Astrocyte (in vitro differentiated cells and primary cell): ENCODE results near the gene UBAC1. TPM values are rescaled to one million over a fixed set of nuclear protein-coding genes. Genes with fewer than 3 reads are reported as not detected.

Experiments
- DNase-seq: peaks from one replicate; pipeline ENCODE4 v3.0.0-alpha.2; 2010; ENCODE audit warnings: low read depth
- FAIRE-seq: peaks from 2 replicates; lab custom pipeline; 2011; peaks lifted over from hg19 to GRCh38; lab: Jason Lieb, UNC
- H2AFZ ChIP-seq: 2 replicates; pipeline ENCODE4 v1.6.0; 2012; ENCODE audit warnings: low read depth, low read length, inconsistent platforms
- H3K27ac ChIP-seq: 2 replicates; pipeline ENCODE4 v1.5.1; 2011; ENCODE audit warnings: low read depth, low read length, inconsistent platforms
- H3K27me3 ChIP-seq: 2 replicates; pipeline ENCODE4 v1.6.0; 2011; ENCODE audit warnings: low read length, inconsistent platforms; ENCODE audit not compliant: insufficient read depth
- H3K36me3 ChIP-seq: 2 replicates; pipeline ENCODE4 v1.5.1; 2011; ENCODE audit warnings: low read length, inconsistent platforms; ENCODE audit not compliant: insufficient read depth
- H3K4me1 ChIP-seq: 2 replicates; pipeline ENCODE4 v1.5.1; 2011; ENCODE audit warnings: low read length, inconsistent platforms; ENCODE audit not compliant: insufficient read depth
- H3K4me2 ChIP-seq: 2 replicates; pipeline ENCODE4 v1.6.0; 2012; ENCODE audit warnings: low read length, inconsistent platforms
- H3K4me3 ChIP-seq: 2 replicates; pipeline ENCODE4 v1.5.1; 2011; ENCODE audit warnings: low read depth, mild to moderate bottlenecking, low read length, inconsistent platforms; ENCODE audit not compliant: insufficient read depth
- H3K79me2 ChIP-seq: 2 replicates; pipeline ENCODE4 v1.6.0; 2012; ENCODE audit warnings: mild to moderate bottlenecking, low read length, inconsistent platforms; ENCODE audit not compliant: insufficient read depth
- H3K9ac ChIP-seq: 2 replicates; pipeline ENCODE4 v1.6.0; 2012; ENCODE audit warnings: mild to moderate bottlenecking, low read length, inconsistent platforms
- H3K9me3 ChIP-seq: 2 replicates; pipeline ENCODE4 v1.5.1; 2012; ENCODE audit warnings: low read depth, mild to moderate bottlenecking, low read length, inconsistent platforms; ENCODE audit not compliant: insufficient read depth
- H4K20me1 ChIP-seq: 2 replicates; pipeline ENCODE4 v1.6.0; 2012; ENCODE audit warnings: low read length, inconsistent platforms; ENCODE audit not compliant: insufficient read depth
- H3K27ac Mint-ChIP-seq: one replicate; pipeline ENCODE4 v1.8.0; 2021; ENCODE audit warnings: mild to moderate bottlenecking, mixed read lengths; ENCODE audit not compliant: unreplicated experiment
- H3K27me3 Mint-ChIP-seq: one replicate; pipeline ENCODE4 v1.8.0; 2021; ENCODE audit warnings: low read depth, mixed read lengths; ENCODE audit not compliant: unreplicated experiment
- H3K36me3 Mint-ChIP-seq: one replicate; pipeline ENCODE4 v1.8.0; 2021; ENCODE audit warnings: low read depth, mixed read lengths; ENCODE audit not compliant: unreplicated experiment
- H3K4me1 Mint-ChIP-seq: one replicate; pipeline ENCODE4 v1.8.0; 2021; ENCODE audit warnings: low read depth, mixed read lengths; ENCODE audit not compliant: unreplicated experiment
- H3K4me3 Mint-ChIP-seq: one replicate; pipeline ENCODE4 v1.8.0; 2021; ENCODE audit warnings: mild to moderate bottlenecking, moderate library complexity, mixed read lengths; ENCODE audit not compliant: unreplicated experiment
- H3K9me3 Mint-ChIP-seq: one replicate; pipeline ENCODE4 v1.8.0; 2021; ENCODE audit warnings: mild to moderate bottlenecking, mixed read lengths; ENCODE audit not compliant: unreplicated experiment
- EZH2 ChIP-seq: IDR thresholded peaks from 2 replicates; pipeline ENCODE4 v1.6.1; 2012; ENCODE audit warnings: mild to moderate bottlenecking, low read length, inconsistent platforms; ENCODE audit not compliant: insufficient read depth
- total RNA-seq: library from RNA; stranded (reverse); gene quantifications from 2 replicates; pipeline ENCODE4 v1.2.1, GENCODE V29; 2021
- TF ChIP-seq, protein P1 (sequence below): IDR thresholded peaks from 2 replicates; pipeline ENCODE4 v1.5.1; 2011; ENCODE audit warnings: low read depth, mild to moderate bottlenecking, inconsistent platforms, low read length, moderate library complexity; ENCODE audit not compliant: insufficient read depth

The UBAC1 gene
- total RNA-seq, 1 donor from 2014 or later: 31.8 TPM

DNA sequence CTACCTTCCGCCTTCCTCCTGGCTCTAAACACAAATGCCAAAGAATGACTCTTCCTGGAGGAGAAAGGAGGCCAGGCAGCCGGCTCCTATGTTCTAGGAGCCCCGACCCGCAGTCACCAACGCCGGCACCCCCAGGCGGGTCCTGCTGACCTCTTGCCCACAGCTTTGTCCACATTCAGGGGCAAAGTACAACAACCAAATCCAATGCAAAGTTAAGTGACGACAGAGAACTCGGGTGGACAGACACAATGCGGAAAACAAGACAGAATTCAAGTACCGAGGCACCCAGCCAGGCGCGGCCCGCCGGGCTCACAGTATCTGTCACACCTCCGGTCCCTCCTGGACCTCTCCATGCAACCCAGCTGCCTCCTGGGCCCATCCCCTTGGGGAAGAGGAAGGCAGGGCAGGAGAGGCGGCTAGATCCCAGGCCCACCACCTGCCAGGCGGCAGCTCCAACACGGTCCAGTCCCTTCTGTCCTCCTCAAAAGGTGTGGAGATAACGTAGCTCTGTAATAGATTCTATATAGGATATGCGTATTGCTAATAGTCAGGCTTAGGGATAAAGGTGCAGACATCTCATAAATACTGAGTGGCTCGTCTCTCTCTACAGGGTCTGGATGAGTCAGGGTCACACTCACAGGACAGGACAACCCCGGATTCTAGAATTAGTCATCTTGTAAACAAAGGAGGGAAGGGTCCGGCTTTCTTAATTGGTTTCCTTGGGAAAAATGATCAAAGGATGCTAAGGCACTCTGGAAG, 46.9 kb upstream of the UBAC1 start:
- H3K27ac Mint-ChIP-seq: peak overlapping the region; percentile 77
- H3K9ac ChIP-seq: peak overlapping the region; percentile 38
- no peak for FAIRE-seq
- H3K4me3 ChIP-seq: no peak overlapping the region
- H3K36me3 ChIP-seq: no peaks in the 10 kb centered on the region
- H3K4me3 Mint-ChIP-seq: peak overlapping the region; percentile 66
- no peak overlapping the region for H2AFZ ChIP-seq
- no peaks in the 10 kb centered on the region for H3K27me3 ChIP-seq
- H3K4me1 Mint-ChIP-seq: peaks cover 21% of the 10 kb centered on the region
- H3K4me2 ChIP-seq: peak overlapping the region; percentile 36
- peak; percentile 75 for DNase-seq
- peaks cover 9% of the 10 kb centered on the region for H3K36me3 Mint-ChIP-seq
- H3K27ac ChIP-seq: no peak overlapping the region
- H3K9me3 Mint-ChIP-seq: no peaks in the 10 kb centered on the region
- H3K79me2 ChIP-seq: no peaks in the 10 kb centered on the region
- H3K4me1 ChIP-seq: peaks cover 23% of the 10 kb centered on the region
- H4K20me1 ChIP-seq: peaks cover 64% of the 10 kb centered on the region
- H3K9me3 ChIP-seq: no peaks in the 10 kb centered on the region
- no peaks in the 10 kb centered on the region for H3K27me3 Mint-ChIP-seq
- TF ChIP-seq, protein P1, sequence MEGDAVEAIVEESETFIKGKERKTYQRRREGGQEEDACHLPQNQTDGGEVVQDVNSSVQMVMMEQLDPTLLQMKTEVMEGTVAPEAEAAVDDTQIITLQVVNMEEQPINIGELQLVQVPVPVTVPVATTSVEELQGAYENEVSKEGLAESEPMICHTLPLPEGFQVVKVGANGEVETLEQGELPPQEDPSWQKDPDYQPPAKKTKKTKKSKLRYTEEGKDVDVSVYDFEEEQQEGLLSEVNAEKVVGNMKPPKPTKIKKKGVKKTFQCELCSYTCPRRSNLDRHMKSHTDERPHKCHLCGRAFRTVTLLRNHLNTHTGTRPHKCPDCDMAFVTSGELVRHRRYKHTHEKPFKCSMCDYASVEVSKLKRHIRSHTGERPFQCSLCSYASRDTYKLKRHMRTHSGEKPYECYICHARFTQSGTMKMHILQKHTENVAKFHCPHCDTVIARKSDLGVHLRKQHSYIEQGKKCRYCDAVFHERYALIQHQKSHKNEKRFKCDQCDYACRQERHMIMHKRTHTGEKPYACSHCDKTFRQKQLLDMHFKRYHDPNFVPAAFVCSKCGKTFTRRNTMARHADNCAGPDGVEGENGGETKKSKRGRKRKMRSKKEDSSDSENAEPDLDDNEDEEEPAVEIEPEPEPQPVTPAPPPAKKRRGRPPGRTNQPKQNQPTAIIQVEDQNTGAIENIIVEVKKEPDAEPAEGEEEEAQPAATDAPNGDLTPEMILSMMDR: no peak
- TF ChIP-seq EZH2: no peak

DNA sequence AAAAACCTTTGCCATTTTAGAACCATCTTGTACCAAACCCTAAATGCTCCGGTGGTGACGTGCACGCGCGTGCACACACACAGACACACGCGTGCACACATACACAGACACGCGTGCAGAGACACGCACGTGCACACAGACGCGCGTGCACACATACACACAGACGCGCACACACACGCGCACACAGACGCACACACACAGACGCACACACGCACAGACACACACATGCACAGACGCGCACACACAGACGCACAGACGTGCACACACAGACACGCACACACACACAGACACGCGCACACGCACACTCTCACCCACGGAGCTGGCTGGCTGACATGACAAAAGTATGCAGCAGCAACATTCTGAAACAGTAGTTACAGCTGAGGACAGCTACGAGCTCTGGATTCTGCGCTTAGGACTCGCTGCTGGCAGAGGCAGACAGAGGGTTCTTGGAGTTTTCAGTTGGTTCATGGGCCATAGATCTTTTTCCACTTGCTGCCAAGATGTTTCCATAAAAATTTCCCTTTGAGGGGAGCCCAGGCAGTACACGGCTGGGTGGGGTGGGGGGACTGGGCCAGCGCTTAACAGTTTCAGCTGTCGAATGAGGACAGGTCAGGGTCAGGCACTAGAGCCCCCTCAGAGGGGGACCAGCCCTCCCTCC, 46.2 kb upstream of the UBAC1 start:
- Histone ChIP-seq H3K4me1 (peaks cover 22% of the 10 kb centered on the region), H3K27me3 (no peaks in the 10 kb centered on the region), H3K4me3 (no peak overlapping the region), H3K79me2 (no peaks in the 10 kb centered on the region), H3K9me3 (no peaks in the 10 kb centered on the region), H3K4me2 (no peak overlapping the region), H4K20me1 (peaks cover 69% of the 10 kb centered on the region), H3K36me3 (no peaks in the 10 kb centered on the region), H3K9ac (peak overlapping the region; percentile 38), H3K27ac (no peak overlapping the region), H2AFZ (no peak overlapping the region)
- H3K9me3 Mint-ChIP-seq: no peaks in the 10 kb centered on the region
- no peaks in the 10 kb centered on the region for H3K27me3 Mint-ChIP-seq
- H3K36me3 Mint-ChIP-seq: peaks cover 9% of the 10 kb centered on the region
- DNase-seq: no peak
- FAIRE-seq: no peak
- H3K4me1 Mint-ChIP-seq: peaks cover 21% of the 10 kb centered on the region
- H3K27ac Mint-ChIP-seq: no peak overlapping the region
- TF ChIP-seq, protein P1: no peak
- TF ChIP-seq EZH2: no peak
- H3K4me3 Mint-ChIP-seq: no peak overlapping the region
